ENCODE results near the gene HAVCR1.

The HAVCR1 gene

GRCh38 chr5:156981481-156981880 is 77.4 kb downstream of the HAVCR1 start:
- DNase-seq: no peak
